ENCODE data around the gene TRIM52. TPM values are rescaled to one million over a fixed set of nuclear protein-coding genes. Genes with fewer than 3 reads are reported as not detected.

The TRIM52 gene
- polyA plus RNA-seq, 1 of the 3 experiments (the other 2 are of a cell fraction): 6.4 TPM

GRCh38 chr5:181230551-181230950 lies 30.4 kb downstream of the TRIM52 start:
- Histone ChIP-seq H3K27me3 (ENCODE audit: insufficient read depth) (no peaks in the 10 kb centered on the region), H3K9ac (no peak overlapping the region), H3K4me3 (ENCODE audit: low read depth in 2 of 2, low read length in 1 of 2) (no peak overlapping the region), H3K4me1 (ENCODE audit: control insufficient read depth in 1 of 2, insufficient read depth in 2 of 2, low read depth in 1 of 2, low read length in 1 of 2) (peaks cover 0 to 2% of the 10 kb centered on the region in 2 experiments; a peak in 2 of 4 replicates), H3K4me2 (no peak overlapping the region), H3K27ac (ENCODE audit: low read depth in 2 of 2, low read length in 1 of 2) (no peak overlapping the region), H3K79me2 (ENCODE audit: insufficient read depth) (peaks cover 32% of the 10 kb centered on the region), H3K36me3 (replicated peaks in 1 of 2; ENCODE audit: control insufficient read depth in 1 of 2, insufficient read depth in 2 of 2, low read length in 1 of 2) (peaks cover 23 to 55% of the 10 kb centered on the region in 2 experiments), H3K9me3 (no peaks in the 10 kb centered on the region), H3F3A (replicated peaks; ENCODE audit: insufficient read depth) (peaks cover 24% of the 10 kb centered on the region), H3K9me2 (no peaks in the 10 kb centered on the region), H4K20me1 (ENCODE audit: insufficient read depth) (peaks cover 4% of the 10 kb centered on the region; the same call in 1 of the 2 replicates), H2AFZ (ENCODE audit: low read depth) (no peak overlapping the region)
- WGBS (ENCODE audit: low lambda C conversion rate): 95% methylated on average over 6 of the region's 6 CpGs
- no peak for DNase-seq
- ChIA-PET POLR2A (interaction anchor here (1.0 kb wide), 1 partner anchor 11 kb away, joined by 3 read pairs; no protein-coding TSS in a partner anchor), CTCF (interaction anchor here (0.7 kb wide), 1 partner anchor 11 kb away, joined by 3 read pairs; no protein-coding TSS in a partner anchor)
- TF ChIP-seq CHD2 (IDR thresholded peaks at IDR 0.05; ENCODE audit: low read length, partially characterized antibody): no peak
- no peak for TF ChIP-seq USF2 (IDR thresholded peaks at IDR 0.05; ENCODE audit: borderline replicate concordance, low read depth, low read length)
- no peak for TF ChIP-seq GABPA (IDR thresholded peaks at IDR 0.05; ENCODE audit: low read depth)
- no peak for TF ChIP-seq RXRA (IDR thresholded peaks at IDR 0.05; ENCODE audit: borderline replicate concordance, low read depth)
- TF ChIP-seq GATA2 (CRISPR knock-in tag; IDR thresholded peaks at IDR 0.05): no peak
- no peak for TF ChIP-seq TCF12 (IDR thresholded peaks at IDR 0.05)
- TF ChIP-seq EP300 (IDR thresholded peaks at IDR 0.05; ENCODE audit: borderline replicate concordance in 1 of 2, low read depth in 1 of 2, low read length in 1 of 2): no peak
- no peak for TF ChIP-seq ELF1 (IDR thresholded peaks at IDR 0.05)
- TF ChIP-seq MXI1 (IDR thresholded peaks at IDR 0.05; ENCODE audit: low read depth, low read length): no peak
- TF ChIP-seq FOXJ3 (CRISPR knock-in tag; IDR thresholded peaks at IDR 0.05): no peak
- no peak for TF ChIP-seq FOXM1 (IDR thresholded peaks at IDR 0.05; ENCODE audit: low read depth)
- TF ChIP-seq NFIC (IDR thresholded peaks at IDR 0.05; ENCODE audit: borderline replicate concordance): no peak
- no peak for TF ChIP-seq NRF1 (IDR thresholded peaks at IDR 0.05; ENCODE audit: low read depth, low read length)
- TF ChIP-seq MEF2A (IDR thresholded peaks at IDR 0.05; ENCODE audit: borderline replicate concordance, low read depth): no peak
- TF ChIP-seq RCOR1 (IDR thresholded peaks at IDR 0.05; ENCODE audit: low read length): no peak
- no peak for TF ChIP-seq ZBTB33 (IDR thresholded peaks at IDR 0.05; ENCODE audit: borderline replicate concordance, low read depth)
- no peak for TF ChIP-seq FOSL2 (IDR thresholded peaks at IDR 0.05; ENCODE audit: borderline replicate concordance, low read depth)
- no peak for TF ChIP-seq REST (IDR thresholded peaks at IDR 0.05; ENCODE audit: low read depth, low read length)

All from SK-N-SH (cell line).